Stimulated activated CD8-positive, alpha-beta memory T cell treated with anti-CD3 and anti-CD28 coated beads, Interleukin-15, amount 100 ng/mL, for 24 hours (primary cell): ENCODE measurements around the gene KCNE4.

Experiments
- DNase-seq: peaks from one replicate; pipeline ENCODE4 v3.0.0-alpha.2; 2020; ENCODE audit warnings: low read depth

Gene KCNE4

DNA sequence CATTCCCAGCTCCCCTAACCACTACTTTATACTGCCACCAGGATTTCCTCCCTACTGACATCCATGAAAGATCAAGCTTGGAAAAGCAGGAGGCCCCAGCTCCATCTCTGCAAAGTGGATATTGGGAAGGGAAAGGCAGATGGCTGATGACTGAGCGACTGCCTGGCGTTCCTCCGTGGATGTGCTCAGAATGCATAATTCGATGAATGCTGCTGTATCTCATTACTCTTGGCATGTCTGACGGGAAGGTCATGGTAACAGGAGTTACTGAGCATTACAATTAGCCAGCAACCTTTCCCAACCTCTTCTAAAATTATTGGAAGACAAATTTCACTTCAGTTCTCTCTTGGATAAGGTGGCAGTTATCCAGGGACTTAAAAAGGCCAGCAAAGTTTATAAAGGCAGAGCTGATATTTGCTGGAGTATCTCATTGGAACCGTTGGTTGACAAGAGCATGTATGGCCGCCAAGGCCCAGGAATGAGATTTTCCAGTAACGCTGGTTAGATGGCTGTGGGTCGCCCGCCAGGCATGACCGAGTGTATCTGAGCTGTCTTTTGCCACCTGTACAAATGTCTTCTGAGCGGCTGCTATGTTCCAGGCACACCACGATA, 34.5 kb downstream of the KCNE4 start:
- DNase-seq = no peak

GRCh38 chr2:223087466-223087865, 35.5 kb downstream of the KCNE4 start:
- DNase-seq = no peak

DNA sequence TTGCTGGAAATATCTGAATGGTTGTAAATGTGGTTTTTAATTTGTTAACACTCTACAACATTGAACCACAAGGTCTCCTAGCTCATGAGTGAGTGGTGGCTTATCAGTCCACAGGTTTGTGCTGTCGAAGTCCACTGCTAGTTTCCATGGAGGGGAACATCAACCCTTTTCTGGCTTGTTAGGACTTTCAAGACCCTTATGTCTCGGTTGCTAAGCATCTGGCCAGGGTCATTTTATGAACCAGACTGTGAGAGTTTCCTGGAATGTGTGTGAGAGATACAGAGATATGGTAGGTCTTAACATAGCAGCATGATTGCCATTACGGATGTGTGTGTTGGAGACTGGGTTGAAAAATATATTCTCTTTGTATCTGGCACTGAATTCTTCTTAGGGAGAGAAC, 36.9 kb downstream of the KCNE4 start:
- no peak for DNase-seq

GRCh38 chr2:223090039-223090438, 38.0 kb downstream of the KCNE4 start:
- DNase-seq = no peak

GRCh38 chr2:223090540-223091235, 38.7 kb downstream of the KCNE4 start:
- no peak for DNase-seq

GRCh38 chr2:223092667-223093066, 40.7 kb downstream of the KCNE4 start:
- no peak for DNase-seq

GRCh38 chr2:223093436-223094241, 41.6 kb downstream of the KCNE4 start:
- no peak for DNase-seq

GRCh38 chr2:223095207-223095606, 43.2 kb downstream of the KCNE4 start:
- no peak for DNase-seq

GRCh38 chr2:223096235-223096970, 44.4 kb downstream of the KCNE4 start:
- no peak for DNase-seq

DNA sequence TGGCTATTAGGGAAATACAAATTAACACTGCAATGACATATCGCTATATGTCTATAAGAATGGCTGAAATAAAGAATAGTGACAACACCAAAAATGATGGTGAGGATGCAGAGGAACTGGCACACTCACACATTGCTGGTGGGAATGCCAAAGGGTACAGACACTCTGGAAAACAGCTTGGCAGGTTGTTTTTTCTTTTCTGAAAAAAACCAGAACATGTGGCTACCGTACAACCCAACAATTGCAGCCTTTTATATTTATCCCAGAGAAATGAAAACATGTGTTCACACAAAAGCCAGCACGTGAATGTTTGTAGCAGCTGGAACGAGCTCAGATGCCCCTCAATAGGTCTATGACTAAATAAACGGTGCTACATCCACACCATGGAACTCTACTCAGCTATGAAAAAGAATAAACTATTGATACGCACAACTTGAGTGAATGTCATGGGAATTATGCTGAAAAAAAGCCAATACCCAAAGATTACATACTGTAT, 45.9 kb downstream of the KCNE4 start:
- DNase-seq = no peak

DNA sequence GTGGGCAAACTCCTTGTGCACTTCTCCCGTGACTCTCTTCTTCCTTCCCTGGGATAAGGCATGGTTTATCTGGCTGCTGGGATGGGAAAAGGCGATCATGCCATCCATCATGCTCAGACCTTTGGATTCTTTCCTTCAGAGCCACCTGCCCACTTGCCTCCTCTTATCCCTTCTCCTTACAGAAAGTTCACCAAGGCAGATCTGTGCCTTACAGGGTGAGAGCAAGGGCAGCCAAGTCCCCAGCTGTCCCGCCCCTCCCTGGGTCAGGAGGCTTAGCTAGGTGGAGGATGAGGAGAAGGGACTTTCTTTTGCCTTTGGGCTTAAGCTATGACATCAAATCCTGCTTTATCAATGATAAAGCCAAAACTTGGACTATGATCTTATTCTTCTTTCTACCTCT, 47.6 kb downstream of the KCNE4 start:
- no peak for DNase-seq

DNA sequence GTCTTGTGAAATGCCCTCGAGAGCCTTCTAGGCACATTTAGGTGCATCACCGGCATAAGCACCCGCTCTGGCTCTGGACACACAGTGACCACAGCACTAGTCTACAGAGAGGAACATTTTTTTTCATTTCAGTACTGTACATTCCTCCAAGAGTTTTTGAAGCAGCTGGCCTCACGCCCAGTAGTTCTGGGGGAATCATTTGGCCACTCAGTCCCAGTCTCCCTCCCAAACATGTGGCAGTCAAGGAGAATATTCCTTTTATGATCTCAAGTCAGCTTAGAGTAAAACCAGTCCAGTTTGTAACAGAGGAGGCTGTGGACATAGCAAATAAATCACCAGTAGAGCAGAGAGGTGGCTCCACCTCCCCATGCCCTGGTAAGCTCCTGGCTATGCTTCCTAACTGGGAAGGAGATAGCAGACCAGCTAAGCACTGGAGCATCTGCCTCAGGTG, 48.1 kb downstream of the KCNE4 start:
- no peak for DNase-seq

GRCh38 chr2:223101340-223102039, 49.5 kb downstream of the KCNE4 start:
- DNase-seq = no peak

GRCh38 chr2:223102040-223102400, 50.0 kb downstream of the KCNE4 start:
- DNase-seq = no peak

GRCh38 chr2:223102450-223102849, 50.5 kb downstream of the KCNE4 start:
- DNase-seq = no peak

DNA sequence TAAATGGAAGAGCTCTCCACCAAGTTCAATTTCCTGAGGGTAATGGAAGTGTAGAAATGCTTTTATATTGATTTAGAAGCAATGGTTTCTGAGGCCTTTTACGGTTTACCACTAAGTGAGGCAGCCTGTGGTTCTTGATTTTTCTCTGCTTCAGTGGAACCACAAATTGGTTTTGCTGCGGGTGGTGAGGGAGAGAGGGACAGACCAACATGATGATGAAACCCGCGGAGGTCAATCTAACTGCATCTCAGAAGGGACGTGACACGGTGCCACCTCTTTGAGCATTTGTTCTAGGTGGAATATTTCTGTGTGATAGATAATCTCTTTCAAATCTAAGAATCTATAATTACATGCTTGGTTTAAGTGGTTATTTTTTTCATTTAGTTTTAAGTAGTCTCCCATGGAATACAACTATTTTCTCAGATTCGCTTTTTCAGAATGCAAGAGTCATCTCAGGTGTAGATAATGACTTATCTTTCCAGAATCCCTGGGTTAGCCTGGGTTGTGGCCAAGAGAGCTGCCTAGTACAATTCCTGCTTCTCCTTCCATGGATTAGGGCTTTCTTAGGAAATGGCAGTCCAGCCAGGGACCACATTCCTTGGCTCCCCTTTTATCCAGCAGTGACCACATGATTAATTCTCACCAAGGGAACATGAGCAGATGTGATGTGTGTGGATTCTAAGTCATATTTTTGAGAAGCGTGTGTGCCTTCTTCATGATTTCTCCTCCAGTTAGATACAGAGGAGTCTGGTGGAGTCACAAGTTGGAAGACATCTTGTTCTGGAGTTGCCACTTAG, 52.5 kb downstream of the KCNE4 start:
- DNase-seq = no peak
